ENCODE results near the gene MYO18A.

DNA sequence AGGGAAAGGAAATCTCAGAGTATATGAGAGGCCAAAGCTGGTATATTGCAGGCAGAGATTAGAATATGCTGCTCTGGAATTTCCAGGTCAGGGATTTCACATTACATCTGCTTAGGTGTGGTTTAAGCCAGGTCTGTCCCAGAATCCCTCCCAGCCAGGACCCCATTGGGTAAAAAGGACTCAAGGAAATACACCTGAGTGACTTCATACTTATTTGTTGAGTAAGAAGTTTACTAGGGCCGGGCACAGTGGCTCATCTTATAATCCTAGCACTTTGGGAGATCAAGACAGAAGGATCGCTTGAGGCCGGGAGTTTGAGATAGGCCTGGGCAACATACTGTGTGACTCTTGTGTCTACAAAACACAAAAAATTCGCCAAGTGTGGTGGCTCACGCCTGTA lies 130.0 kb downstream of the MYO18A start:
- TF ChIP-seq, protein P1, sequence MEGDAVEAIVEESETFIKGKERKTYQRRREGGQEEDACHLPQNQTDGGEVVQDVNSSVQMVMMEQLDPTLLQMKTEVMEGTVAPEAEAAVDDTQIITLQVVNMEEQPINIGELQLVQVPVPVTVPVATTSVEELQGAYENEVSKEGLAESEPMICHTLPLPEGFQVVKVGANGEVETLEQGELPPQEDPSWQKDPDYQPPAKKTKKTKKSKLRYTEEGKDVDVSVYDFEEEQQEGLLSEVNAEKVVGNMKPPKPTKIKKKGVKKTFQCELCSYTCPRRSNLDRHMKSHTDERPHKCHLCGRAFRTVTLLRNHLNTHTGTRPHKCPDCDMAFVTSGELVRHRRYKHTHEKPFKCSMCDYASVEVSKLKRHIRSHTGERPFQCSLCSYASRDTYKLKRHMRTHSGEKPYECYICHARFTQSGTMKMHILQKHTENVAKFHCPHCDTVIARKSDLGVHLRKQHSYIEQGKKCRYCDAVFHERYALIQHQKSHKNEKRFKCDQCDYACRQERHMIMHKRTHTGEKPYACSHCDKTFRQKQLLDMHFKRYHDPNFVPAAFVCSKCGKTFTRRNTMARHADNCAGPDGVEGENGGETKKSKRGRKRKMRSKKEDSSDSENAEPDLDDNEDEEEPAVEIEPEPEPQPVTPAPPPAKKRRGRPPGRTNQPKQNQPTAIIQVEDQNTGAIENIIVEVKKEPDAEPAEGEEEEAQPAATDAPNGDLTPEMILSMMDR (IDR thresholded peaks at IDR 0.05; ENCODE audit: low read length) = no peak
- TF ChIP-seq EZH2phosphoT487 (IDR thresholded peaks at IDR 0.05; ENCODE audit: low read length) = no peak
- no peak for TF ChIP-seq EZH2 (optimal IDR thresholded peaks at IDR 0.05; ENCODE audit: low read depth, low read length)
